ENCODE results near the gene RSU1.

DNA sequence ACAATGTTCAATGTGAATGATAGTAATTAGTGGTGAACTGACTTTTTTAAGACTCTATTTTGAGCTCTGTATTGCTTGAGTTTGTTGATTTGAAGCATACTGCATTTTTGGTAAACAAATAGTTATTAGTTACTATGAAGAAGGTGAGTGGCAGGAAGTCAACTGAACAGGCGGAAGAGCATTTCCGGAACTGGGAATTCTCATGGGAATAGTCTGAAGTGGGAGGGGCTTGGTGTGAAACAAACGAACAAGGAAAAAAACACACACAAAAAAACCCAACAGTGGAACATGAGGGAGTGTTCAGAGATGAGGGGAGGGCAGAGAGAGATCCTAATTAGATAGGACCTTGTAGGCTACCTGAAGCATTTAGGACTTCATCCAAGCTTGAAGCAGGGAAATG, 251.6 kb downstream of the RSU1 start:
- TF ChIP-seq, protein P1, sequence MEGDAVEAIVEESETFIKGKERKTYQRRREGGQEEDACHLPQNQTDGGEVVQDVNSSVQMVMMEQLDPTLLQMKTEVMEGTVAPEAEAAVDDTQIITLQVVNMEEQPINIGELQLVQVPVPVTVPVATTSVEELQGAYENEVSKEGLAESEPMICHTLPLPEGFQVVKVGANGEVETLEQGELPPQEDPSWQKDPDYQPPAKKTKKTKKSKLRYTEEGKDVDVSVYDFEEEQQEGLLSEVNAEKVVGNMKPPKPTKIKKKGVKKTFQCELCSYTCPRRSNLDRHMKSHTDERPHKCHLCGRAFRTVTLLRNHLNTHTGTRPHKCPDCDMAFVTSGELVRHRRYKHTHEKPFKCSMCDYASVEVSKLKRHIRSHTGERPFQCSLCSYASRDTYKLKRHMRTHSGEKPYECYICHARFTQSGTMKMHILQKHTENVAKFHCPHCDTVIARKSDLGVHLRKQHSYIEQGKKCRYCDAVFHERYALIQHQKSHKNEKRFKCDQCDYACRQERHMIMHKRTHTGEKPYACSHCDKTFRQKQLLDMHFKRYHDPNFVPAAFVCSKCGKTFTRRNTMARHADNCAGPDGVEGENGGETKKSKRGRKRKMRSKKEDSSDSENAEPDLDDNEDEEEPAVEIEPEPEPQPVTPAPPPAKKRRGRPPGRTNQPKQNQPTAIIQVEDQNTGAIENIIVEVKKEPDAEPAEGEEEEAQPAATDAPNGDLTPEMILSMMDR (IDR thresholded peaks at IDR 0.05): no peak
- TF ChIP-seq, protein P2, sequence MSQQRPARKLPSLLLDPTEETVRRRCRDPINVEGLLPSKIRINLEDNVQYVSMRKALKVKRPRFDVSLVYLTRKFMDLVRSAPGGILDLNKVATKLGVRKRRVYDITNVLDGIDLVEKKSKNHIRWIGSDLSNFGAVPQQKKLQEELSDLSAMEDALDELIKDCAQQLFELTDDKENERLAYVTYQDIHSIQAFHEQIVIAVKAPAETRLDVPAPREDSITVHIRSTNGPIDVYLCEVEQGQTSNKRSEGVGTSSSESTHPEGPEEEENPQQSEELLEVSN (IDR thresholded peaks at IDR 0.05; ENCODE audit: borderline replicate concordance, low read depth): no peak
- TF ChIP-seq CHD4 (IDR thresholded peaks at IDR 0.05; ENCODE audit: borderline replicate concordance) (no peak), BHLHE40 (IDR thresholded peaks at IDR 0.05; ENCODE audit: low read depth, low read length) (no peak), POLR2A (IDR thresholded peaks at IDR 0.05; ENCODE audit: low read length) (no peak), FOSB (CRISPR knock-in tag; IDR thresholded peaks at IDR 0.05) (no peak), NR3C1 (IDR thresholded peaks at IDR 0.05) (no peak), SREBF2 (IDR thresholded peaks at IDR 0.05) (no peak), KDM5A (IDR thresholded peaks at IDR 0.05) (no peak)

Measured in A549 (cell line).